NCI-H187 treated with DMSO at 0.1 percent for 48 hours (cell line): ENCODE data around the gene DDX23.

Source experiments
- DNase-seq: peaks from one replicate; lab custom pipeline; 2025; lab: John Stamatoyannopoulos, UW

Gene DDX23

DNA sequence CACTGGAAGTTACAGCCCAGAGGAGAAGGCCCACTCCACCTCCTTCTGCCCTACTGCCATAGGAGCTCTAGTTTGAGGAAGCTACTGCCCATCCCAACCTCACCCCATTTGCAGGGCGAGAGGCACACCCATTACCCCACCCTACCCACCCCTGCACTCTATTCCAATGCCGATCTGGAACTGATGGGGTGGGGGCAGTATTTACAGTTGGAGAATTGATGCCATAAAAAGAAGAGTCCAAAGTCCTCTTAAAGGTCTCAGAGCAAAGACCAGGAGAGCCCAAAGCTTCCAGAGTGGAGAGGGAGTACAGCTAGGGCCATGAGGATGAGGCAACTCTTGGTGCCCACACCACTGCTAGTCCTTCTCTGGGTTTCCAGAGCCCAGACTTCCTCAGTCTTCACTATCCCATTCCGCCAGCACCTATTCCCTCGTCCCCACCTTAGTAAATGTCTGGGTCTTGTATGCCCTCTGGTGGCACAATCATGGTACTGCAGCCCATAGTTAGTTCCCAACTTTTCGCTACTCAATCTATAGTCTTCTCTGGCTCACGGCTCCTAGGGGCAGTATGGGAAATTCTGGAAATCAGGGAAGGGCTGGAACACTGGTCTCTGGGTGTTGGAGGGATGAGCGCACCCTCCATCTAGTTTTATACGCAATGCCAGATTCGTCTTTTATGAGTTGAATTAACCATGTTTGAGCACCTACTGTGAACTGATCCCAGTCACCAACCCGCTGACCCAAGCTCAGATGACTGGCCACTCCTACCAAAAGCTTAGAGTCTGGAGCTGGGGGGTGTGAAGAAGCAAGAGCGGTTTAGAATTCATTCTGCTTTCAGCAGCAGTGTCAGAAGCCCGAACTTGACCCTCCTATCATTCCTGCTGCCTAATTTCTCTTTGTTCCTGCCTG lies 56.2 kb downstream of the DDX23 start:
- DNase-seq, result peak; percentile 43

DNA sequence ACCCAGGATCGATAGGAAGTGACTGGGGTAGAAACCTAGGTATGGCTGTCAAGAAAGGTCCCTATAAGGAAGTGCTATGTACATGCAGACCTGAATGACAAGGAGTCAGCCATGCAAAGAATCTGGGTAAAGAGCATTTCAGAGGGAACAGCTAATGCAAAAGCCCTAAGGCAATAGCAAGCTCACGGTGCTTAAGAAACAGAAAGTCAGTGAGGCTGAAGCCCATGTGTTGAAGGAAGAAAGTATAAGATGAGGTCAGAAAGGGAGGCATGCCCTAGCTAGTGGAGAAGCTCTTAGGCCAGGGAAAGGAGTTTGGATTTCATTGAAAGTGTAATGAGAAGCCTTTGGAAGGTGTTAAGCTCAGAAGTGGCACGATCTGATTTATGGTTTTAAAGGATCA lies 57.1 kb downstream of the DDX23 start:
- no peak for DNase-seq

DNA sequence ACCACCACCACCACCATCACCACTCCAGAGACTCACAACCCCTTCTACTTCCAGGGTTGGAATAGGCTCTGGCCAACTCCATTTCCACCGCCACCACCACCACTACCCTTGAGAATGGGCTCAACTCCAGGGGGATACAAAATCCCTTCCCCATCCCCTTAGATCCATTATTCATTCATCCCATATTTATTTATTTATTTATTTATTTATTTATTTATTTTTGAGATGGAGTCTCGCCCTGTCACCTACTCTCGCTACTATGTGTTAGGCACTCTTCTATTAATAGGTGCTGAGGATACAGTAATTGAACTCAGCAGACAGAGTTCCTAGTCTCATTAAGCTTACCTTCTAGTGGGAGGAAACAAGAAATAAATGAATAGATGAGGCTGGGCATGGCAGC lies 58.3 kb downstream of the DDX23 start:
- no peak for DNase-seq

DNA sequence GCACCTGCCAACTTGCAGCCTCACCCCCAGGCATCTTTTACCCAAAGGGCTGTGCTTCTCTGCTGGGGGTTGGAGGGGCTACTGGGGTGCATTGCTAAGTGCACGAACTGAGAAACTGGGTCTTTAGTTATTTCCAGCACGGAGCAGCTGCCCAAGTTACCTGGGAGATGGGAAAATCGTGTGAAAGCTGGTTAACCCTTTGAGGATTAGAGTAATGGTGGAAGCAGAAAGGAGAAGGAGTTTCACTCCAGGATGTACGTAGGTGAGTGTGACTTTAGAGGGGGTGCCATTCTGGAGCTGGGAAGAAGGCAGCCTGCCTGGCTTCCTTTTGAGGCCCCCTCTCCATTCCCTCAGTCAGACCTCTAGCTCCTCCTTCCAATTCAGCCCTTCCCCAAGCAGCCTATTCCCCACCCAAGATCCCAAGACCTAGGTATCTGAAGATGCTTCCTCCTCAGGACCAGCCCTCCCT lies 62.1 kb downstream of the DDX23 start:
- DNase-seq, result no peak

DNA sequence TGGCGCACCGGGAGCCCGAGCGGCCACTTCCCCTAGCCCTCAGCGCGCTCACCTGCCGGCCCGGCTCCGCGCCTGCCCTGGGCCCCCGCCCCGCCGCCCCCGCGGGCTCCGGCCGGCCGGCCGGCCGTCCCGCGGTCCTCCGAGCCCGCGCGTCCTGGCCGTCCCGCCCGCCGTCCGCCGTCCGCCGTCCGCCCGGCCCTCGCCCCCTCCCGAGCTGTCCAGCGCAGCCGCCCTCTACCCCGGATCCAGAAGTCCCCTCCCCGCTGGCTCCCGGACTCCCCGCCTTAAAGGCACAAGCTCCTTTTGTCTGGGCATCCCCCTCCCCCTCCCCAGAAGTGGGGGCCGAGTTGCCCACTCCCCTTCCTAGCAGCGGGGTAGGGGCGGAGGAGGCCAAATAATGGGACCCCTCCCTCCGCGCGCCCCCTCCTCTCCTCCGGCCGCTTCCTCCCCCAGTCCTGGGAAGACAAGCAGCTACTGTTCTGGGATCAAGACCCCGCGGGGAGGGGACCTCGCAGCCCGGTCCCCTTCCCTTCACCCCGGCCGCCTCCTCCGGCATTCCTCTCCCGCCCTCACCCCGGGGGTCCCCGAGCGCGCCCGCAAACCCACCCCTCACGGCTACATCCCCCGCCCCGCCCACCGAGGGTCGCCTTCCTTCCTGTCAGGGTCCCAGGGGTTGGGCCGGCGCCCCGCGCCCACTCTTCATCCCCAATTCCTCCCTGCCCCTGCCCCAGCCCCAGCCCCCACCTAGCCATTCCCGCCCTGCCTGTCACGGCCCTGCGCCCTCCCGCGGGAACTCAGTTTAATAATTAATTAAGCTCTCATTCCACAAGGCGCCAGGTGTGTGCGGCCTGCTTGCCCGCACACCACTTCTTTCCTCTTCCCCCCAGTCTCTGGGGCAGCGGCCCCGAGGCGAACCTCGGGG lies 62.8 kb downstream of the DDX23 start, which contains the start of gene ADCY6:
Gene ADCY6, minus strand, starts transcription at position 236 of the 922 bp plus-strand sequence. CDS start 5,655 bp downstream, outside the sequence.
- DNase-seq, result no peak

DNA sequence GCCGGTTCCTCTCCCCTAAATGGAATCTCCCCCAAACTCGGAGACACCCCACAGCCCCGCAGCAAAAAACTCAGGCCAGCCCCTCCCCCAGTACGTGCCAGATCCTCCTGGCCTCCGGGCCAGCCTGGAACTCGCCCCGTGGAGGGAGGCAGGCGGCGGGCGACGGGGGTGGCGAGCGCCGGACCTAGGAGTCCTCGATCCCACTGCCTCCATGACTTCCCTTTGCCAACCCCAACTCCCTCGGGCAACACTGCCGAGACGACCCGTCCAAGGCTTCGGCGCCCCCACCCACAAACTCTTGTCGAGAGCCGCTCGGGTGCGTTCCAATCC lies 63.5 kb downstream of the DDX23 start:
- DNase-seq, result no peak

DNA sequence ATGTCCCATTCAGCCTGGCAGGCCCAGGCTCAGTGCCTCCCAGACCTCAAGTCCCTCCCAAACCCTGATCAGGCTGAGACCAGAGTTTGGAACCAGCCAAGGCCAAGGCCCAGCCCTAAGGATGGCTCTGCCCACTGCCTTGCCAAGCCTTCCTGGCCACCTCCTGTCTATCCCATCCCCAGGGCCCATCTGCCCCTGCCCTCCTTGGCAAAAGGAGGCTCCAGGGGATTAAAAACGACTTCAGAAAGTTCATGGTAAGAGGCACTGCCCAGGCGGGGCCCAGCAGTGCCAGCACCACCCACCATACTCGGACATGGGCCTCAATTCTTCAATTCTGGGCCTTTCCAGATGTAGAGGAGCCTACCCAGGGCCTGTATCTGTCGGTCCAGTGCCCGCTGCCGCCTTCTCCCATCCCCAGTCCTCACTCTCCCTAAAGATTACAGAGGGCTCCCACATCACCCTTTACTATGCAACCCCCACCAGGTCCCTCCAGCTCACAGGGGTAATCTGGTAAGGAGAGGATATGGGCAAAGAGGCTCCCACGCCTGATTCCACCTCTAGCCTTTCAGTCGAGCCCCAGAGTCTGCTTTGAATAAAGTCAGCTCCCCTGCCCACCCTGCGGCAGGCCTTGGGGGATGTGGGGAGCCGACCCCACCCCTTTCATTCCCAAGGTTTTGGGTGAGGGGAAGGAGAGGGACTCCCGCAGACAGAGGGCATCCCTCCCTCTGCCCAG lies 64.0 kb downstream of the DDX23 start:
- DNase-seq, result no peak

DNA sequence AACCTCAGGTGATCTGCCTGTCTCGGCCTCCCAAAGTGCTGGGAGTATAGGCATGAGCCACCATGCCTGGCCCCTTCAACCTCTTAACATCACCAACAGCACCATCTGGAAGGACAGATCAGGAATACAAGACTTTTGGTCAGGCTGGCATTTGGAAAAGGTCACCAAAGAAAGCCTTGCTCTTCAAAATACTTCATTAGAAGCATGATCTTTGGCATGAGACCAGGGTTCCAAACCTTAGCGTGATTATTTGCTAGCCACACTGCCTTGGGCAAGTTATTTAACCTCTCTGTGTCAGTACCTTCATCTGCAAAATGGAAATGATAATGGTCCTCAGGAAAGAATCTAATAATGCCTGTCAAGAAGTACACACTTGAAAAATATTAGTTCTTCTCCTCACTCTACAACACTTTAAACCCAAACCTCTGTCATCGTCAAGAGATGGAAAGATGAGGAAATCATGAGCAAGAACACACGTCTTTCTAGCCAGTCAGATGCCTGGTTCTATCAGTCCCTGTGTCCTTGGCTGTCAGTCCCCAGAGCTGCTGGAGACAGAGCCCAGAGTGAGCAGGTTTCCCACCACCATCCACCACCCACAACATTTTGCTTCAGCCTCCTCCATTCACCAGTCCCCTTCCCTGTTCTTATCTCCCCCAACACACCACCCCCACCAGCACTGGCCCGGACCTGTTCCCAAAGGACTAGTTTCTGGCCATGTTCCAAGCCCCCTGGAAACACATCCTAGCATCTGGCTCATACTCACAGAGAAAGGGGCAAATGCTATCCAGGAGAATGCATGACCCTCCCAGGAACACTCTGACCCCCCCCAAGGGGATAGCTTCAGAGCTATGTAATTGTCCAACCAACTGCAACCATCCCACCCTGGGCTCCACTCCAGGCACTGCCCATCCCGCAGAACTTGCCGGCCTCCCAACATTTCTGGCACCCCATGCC lies 65.1 kb downstream of the DDX23 start:
- no peak for DNase-seq

DNA sequence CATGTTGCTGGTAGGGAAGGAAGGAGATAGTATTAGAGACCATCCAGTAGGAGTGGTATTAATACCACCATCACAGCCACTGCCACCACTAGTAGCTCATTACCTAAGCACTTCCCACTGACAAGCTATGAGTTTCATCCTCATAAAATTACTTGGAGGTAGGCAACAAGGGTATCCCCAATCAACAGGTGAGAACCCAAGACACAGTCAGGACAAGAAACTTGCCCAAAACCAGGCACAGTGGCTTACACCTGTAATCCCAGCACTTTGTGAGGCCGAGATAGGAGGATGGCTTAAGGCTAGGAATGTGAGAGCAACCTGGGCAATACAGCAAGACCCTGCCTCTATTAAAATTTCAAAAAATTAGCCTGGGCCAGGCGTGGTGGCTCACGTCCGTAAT lies 68.5 kb downstream of the DDX23 start:
- DNase-seq, result no peak

DNA sequence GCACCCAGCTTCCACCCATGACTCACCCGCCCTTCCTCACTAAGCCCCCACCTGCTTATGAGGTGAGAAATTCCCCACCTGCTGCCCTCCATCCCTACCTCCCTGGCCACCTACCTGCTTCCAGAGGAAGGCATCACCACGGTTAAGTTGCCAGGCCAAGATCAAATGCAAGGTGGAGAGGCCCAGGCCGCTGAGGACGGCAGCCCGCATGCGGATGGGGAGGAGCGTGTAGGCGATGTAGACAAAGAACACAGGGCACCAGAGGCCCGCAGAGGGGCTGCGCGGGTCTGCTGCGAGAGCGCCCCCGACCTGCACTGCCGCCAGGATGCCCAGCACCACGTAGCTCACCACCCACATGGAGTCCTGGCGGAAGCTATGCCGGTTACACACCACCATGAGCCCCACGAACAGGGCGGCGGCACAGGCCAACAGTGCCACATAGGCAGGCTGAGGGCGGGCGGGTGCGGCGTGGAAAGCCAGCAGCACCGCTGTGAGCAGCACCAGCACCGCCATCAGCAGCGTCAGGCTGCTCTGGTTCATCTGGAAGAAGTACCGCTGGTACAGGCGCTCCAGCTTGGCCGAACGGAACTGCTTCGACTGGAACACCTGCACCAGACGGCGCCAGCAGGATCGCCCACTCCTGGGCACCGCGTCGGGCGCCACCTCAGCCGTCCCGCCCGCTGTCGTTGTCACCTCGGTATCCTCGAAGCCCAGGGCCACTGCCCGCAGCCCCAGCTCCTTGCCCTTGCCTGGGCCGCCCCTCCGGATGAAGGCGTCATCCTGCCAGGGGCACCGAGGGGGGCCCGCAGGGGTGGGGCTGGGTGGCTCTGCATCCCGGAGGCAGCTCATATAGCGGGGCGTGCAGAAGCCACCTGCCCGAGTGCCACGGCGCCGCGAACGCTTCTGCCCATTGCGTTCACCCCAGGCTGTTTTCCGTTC lies 69.2 kb downstream of the DDX23 start:
- DNase-seq, result no peak

DNA sequence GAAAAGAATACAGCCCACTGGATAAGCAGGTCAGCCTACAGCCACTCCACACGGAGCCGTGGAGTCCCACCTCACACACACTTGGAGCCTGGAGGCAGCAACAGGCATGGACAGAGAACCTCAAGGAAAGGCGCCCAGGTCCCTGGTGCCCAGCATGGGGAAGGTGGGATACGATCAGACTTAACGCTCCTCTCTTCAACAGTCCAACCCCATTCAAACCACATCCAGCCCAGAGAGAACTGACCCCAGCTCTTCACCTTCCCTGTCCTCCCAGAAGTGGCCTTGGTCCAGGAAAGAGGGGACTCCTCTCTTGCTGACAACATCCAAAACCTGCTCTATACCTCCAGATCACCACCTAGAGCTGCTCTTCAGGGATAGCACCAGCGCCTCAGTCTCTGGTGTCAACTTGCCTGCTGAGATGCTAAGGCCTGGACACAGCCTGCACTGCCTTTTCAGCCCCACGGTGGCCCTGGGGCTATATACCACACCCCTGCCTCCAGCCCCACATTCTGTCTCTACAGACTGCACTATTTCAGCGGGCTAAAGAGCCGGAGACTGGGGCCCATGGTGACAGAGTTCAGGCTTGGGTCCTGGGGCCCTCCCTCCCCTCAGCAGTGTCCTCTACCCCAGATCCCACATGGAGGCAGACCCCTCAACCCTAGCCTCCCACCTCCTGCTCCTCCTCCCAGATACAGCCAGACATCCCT lies 70.1 kb downstream of the DDX23 start:
- DNase-seq, result no peak

DNA sequence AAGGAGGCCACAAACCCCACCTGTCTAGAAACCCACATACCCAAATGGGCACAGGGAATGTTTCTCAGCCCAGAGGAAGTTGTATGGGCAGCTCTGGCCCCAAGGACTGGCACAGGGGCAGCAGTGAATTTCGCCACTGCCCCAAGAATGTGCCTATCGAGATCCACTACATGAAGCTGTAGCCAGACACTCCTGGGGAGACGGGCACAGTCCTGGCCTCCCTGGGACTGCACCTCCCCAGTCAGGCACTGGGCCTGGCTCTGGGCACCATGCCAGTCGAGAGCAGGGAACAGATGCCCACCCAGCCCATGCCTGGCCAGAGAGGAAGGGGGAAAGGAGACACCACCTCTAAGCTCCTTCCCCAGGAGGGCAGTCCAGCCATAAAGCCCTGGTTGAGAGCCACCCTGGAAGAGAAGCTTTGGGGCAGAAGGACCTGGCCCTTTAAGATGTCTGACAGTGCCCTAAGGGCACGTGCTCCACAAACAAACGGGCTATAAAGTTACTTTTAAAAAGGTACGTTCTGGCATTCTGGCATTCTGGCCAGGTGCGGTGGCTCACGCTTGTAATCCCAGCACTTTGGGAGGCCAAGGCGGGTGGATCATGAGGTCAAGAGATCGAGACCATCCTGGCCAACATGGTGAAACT lies 71.5 kb downstream of the DDX23 start:
- DNase-seq, result no peak

DNA sequence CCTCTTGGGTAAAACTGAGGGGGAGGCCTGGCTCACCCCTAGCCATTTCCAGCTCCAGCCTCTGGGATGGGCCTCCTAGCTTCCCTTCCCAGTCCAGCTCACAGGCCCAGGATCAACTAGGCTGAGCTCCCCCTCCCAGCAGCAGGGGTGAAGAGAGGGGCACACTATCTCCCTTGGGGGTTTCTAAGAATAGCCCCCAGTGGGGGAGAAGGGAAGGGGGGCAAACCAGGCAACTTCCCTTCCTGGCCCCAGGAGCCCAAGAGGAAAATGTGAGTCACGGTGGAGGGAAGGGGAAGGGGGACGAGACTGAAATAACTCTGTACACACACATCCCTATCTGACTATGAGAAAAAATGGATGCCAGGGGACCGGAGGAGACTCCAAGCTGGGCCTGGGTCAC lies 72.1 kb downstream of the DDX23 start:
- no peak for DNase-seq
